Measurements from ENCODE around the gene FGD2.
"Not testable (repeated sequence)": the region's sequence is repeated elsewhere in the genome, so short reads cannot be mapped to it uniquely, and the experiment has no call there.

FGD2 gene

DNA sequence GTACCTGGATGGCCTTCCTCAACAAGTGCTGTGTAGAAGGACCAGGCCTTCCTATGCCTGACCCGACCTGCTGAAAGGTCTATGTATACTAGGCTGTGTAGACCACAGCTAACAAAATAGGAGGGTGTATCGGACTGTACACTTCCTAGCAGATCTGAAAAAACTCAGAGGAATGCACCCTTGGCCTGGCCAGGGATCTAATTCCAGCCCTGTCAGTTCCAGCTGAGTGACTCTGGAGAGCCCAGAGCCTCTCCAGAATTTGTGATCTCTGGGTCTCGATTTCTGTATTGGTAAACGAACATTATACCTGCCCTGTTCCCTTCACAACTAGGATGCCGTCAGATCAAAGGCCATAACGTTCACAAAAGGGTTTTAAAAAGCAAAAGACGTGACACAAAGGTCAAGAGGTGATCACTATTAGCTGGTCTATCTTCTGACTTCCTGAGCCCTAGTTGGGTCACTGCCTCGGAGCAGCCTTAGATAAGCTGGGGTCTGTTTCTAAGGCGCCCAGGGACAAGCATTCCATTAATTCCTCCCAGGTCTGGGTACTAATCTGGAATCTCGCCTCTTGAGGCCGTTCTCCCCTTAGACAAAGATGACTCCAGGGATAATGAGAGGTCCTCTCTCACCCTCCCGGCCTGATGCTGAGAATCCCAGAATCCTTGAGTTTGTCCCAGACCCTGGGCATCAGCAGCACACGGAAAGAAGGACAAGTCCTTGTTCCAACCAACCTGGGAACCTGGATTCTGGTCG is 33.4 kb upstream of the FGD2 start:
- DNase-seq = no peak

- no peak for DNase-seq
Measured at GRCh38 chr6:36973190-36973589, 32.3 kb upstream of the FGD2 start.

- no peak for DNase-seq
Measured at GRCh38 chr6:36973647-36974046, 31.8 kb upstream of the FGD2 start.

- DNase-seq = no peak
Measured at GRCh38 chr6:36975231-36976006, 30.0 kb upstream of the FGD2 start.

GRCh38 chr6:36976007-36976264 is 29.5 kb upstream of the FGD2 start:
- no peak for DNase-seq

DNA sequence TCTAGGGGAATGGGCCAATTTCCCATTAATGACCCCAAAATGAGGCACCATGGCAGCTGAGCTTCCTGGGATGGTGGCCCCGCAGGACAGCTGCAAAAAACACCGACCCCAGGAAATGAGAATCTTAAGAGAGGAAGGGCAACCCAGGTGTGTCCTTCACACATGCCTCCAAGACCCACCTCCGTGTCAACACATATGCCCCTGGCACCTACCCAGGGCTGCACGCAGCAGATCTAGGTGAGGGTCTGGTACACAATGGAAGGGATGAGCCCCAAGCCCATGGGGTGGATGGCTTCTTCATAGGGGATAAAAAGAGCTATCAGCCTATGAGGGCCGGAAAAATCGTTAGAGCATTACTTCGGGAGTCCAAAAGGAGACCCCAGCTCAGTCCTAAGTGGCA is 28.9 kb upstream of the FGD2 start:
- DNase-seq = no peak

- DNase-seq = no peak
Measured at GRCh38 chr6:36976931-36977330, 28.5 kb upstream of the FGD2 start.

DNA sequence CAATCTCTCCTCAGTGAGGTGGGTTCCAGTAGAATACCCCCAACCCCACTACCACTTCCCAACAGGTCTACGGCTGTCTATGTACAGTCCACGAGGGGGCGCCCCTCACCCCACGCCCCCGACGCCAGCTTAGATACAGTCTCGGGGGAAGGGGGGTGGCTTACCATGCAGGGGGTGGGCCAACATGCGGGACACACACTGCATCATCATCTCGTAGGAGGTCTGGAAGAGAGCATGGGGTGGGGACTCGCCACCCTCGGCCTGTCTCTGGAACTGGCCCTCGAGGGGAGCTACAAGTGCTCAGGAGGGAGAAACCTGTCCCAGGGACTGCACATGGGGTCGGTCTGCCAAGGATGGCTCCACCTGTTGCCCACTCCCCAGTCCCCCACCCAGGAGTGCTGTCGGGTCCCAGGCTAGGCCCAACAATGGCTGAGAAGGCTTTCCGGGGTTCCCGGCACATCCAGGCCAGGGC is 27.9 kb upstream of the FGD2 start:
- DNase-seq = no peak

DNA sequence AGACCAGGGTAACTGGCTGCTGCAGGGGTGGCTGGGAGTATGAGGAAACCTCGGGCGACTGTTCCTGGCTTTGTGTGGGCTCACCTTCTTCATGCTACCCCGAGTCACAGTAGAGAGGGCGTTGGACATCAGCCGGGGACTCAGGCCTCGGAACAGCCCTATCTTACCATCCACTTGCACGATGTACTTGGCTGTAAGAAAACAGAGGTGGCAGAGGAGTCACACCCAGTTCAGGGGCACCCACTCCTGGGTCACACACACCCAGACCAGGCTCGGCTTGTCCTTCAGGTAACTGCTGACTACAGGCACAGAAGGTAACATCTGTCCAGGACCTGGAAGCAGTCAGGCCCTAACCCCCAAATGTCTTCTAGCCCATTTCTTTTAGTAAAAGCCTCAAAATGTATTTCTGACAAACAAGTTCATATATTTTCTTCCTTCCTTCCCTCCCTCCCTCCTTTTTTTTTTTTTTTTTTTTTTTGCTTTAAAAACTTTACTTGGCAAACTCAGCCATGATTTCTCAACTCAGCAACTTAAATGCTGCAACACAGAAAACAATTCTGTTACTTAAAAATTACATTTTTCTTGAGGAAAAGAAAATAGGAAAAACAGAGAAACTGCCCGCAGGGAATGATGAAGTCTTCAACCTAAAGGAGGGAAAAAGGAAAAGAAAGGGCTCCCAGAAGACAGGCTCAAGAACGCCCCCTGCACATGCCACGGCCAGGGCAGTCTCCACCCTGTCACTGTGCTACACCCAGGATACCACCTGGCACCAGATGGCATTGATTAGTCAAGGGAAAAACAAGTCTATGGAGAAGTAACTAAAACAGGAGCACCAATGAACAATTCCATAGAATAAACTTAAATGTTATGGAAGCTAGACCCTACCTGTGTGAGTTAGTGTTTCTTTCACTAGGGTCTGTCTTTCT is 26.8 kb upstream of the FGD2 start:
- DNase-seq = no peak

GRCh38 chr6:36979347-36979742 is 26.1 kb upstream of the FGD2 start:
- DNase-seq = peak; percentile 62

DNA sequence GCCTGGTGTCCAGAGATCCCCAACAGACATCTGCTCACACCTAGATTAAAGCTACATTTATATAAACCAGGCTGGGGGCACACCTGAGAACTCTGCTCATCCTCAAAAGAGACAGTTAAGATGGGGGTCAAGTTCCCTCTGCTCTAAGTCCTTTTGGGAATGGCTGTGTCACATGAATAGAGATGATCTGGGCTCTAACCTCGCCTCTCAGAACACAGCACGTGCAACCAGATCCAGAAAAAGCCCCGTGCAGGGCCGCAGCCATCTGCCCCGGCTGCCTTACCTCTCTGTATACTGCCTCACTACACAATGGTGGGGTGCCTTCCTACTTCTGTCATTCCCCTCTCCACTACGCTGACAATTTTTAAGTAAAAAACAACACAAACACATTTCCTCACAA is 25.3 kb upstream of the FGD2 start:
- DNase-seq = no peak

DNA sequence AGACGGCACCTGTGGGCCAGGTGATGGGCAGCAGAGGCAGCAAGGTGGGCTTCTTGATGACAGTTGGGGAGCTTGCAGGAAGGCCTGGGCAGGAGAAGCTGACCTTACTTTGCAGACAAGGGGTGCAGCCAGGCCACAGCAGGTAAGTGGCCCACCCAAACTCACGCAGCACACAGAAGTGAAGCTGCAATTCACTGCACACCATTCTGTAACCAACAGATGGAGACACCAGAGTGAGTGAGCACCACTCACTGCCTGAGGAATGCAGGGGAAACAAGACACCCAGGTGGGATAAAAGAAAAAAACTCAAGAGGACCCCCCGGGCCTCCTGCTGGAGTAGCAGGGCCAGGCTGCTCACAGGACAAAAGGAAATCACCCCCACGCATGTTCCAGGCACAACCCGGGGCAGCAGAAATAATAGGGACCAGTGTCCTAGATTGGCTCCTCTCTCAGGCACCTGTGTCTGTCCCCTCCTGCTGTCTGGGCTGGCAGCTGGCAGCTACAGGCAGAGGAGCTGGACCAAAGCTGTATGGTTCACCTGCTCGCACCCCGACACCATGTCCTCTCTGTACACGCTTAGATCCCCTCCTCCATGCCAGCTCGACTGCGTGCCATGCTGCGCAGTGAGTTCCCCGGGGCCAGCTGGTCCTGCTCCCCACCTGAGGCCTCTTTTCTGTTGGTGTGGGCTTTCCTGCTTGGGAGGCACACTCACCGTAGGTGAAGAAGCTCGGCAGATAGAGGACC is 24.4 kb upstream of the FGD2 start:
- DNase-seq = no peak

DNA sequence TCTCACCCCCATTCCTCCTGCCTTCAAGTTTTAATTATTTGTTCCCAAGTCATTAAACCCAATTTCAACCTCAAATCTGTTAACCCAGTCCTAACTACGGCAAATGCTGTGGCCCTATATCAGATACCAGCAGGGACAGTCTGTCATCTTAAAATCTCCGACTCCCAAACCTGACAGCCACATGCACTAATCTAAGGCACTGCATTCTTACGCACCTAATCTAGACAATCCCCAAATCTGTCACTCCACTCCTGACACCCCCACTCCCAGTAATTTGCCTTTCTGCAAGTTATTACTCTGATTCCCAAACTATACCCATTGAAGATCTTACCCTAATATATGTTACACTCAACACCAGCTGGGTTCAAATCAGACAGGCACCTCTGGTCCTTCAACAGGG is 21.9 kb upstream of the FGD2 start:
- DNase-seq = no peak

- peak; percentile 77 for DNase-seq
Measured at GRCh38 chr6:36984581-36985416, 20.7 kb upstream of the FGD2 start.

DNA sequence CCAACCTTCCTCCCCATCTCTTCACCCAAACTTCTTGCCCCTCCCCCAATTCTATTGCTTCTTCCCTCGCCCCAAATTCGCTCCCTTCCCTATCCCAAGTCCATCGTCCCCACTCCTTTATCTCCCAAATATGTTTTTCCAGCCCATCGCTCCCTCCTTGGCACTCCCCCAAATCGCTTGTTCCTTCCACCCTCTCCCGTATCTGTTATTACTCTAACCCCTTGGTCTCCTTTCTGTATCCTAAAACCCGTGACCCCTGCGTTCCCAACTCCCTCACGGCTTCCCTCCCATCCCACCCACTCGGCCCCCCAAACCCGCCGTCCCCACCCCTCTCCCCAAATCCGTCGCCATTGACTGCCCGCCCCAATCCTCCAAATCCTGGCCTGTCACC is 20.0 kb upstream of the FGD2 start:
- no peak for DNase-seq

DNA sequence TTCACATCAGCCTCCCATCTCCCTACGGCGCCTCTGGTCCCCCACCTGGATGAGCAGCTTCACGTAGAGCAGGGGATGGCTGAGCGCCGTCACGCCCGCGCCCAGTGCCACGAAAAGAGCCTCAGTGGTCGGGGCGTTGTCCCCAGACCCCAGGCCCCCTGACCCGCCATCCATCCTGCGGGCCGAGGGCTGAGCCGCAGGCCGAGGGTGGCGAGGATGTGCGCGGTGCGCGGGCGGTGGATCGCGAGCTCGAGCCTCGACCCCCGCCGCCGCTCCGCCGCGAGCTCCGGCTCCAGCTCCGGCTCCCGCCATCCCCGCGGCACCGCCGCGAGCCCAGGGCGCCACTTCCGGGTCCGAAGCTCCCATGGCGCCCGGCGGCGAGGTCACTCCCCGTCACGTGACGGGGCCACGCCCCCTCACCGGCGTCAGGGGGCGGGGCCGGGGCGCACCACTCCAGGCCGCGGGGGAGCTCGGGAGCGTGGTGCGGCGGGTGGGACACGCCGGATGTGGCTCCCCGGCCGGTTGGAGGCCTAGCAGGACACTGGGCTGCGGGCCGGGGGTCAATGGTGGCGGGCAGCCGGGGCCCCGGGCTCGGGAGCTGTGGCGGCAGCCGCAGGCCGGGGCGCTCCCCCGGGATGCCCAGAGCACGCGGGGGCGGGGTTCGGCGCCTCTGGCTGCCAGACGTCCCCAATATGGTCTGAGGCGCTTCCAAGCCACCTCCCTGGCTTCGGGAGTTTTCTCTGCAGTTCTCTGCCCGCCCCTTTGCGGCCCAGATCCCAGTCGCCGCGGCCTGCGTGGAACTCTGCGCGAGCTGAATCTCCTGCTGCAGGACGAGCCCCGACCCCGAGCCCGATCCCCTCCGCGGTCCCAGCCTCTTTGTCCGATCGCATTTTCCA is 19.4 kb upstream of the FGD2 start, which contains the start of gene MTCH1:
Gene MTCH1 (minus strand): TSS at position 389 of the 896 bp plus-strand sequence. CDS start 23 bp downstream, at position 366.
- DNase-seq = peak; percentile 89

- no peak for DNase-seq
Measured at GRCh38 chr6:36986704-36987047, 18.8 kb upstream of the FGD2 start.

DNA sequence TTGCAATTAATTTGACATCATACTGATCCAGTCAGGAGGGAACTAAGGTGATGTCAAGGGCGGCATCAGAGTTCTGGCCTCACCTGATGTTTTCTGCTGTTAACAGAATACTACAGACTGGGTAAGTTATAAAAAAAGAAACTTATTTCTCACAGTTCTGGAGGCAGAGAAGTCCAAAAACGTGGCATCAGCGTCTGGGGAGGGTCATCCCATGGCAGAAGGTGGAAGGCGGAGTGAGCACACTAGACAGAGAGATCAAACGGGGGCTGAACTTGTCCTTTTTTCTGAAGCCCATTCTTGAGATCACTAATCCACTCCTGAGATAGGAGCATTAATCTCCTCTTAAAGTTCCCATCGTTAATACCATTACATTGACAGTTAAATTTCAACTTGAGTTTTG is 16.2 kb upstream of the FGD2 start:
- no peak for DNase-seq

- not testable (repeated sequence) for DNase-seq
Measured at GRCh38 chr6:36990401-36990800, 15.1 kb upstream of the FGD2 start.

DNA sequence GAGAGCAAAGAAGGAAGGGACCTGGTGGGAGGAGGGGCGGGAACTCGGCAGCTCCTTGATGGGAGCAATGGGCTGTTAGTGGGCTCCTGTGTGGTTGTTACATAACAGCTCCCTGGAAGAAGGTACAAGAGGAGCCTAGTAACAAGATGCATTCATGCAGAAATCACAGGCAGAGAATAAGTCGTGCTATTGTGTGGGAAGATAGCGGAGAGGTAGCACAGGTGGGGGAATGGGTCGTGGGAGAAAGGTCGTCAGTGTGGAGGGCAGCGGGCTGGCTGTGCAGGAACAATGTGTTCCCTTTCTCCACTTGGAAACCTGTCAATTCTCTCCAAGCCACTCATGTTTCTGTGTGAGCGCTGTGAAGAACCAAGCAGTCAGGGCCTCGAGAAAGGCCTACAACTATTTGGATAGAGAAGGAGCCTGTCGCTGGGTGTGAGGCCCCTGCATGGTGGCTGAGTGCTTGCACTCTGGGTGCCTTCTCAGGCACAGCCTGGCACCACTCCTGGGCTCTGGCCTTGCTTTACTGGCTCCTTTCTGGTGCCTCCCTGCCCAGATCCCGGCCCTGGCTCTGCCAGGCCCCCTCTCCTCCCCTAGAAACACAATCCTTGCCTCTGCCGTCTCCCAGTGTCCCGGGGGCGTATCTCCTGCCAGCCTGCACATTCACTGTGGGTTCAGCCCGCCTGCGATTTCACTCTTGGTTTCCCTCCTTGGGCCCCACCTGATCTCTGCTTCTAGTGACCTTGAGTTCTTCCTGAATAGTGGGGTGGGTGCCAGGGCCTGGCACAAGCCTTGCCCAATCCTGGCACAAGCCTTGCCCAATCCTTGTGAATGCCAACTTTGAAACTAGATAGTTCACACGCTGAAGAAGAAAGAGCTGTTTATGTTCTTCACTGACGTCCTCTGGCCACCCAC is 7.4 kb upstream of the FGD2 start:
- no peak for DNase-seq
